HG03571 (cell line): ENCODE data around the gene COQ5.
"Not testable (repeated sequence)": the region's sequence is repeated elsewhere in the genome, so short reads cannot be mapped to it uniquely, and the experiment has no call there.

Source experiments
- ATAC-seq: cut with Tn5 transposase; IDR thresholded peaks from one replicate; pipeline ENCODE4 v1.9.1; 2021; ENCODE audit not compliant: unreplicated experiment

The COQ5 gene

GRCh38 chr12:120528861-120529525 lies at the start of gene COQ5:
Gene COQ5 (minus strand): TSS chr12:120529158. CDS start chr12:120529141, 17 bp downstream.
- peak; percentile 76 for ATAC-seq

- ATAC-seq: no peak
These were observed 45.1 kb upstream of the COQ5 start for GRCh38 chr12:120574106-120574505.

- ATAC-seq: no peak
These were observed 44.6 kb upstream of the COQ5 start for GRCh38 chr12:120573560-120573959.

GRCh38 chr12:120571299-120571698 lies 42.3 kb upstream of the COQ5 start:
- no peak for ATAC-seq

GRCh38 chr12:120563495-120563894 lies 34.5 kb upstream of the COQ5 start:
- ATAC-seq: no peak

DNA sequence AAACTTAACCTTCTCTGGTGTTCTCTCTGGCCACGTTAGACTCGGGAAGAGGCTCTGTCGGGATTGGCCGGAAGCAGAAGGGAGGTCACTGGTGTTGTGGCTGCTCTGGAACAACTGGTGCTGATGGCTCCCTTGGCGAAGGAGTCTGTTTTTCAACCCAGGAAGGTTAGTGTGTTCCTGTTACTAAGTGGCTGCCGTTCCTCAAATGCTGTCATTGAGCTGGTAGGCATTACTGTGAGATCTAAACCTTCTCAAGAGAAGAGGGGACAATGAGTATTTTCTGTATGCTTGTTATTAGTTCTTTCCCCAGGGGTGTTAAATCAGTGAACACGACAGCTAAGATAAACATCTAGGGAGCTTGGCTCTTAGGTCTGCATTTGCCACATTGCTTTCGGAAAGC lies 33.9 kb upstream of the COQ5 start:
- ATAC-seq: no peak

DNA sequence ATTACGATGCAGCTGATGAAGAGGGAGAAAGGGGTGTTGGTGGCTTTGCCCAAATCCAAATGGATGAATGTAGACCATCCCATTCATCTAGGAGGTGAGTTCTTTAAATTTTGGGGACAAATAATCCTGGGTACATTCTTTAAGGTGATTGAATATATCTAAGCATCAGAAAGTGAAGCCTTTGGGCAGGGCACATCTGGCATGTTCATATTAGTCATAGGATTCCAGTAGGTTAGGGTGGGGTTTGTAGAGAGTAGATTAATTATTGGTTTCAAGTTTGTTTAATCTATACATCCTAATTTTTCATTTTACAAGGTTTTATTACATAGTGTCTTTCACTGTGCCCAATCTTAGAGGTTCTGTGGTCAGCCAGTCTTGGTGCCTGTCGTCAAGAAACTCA lies 28.6 kb upstream of the COQ5 start:
- no peak for ATAC-seq

- ATAC-seq: no peak
These were observed 25.7 kb upstream of the COQ5 start for GRCh38 chr12:120554678-120555077.

- ATAC-seq: no peak
These were observed 17.1 kb upstream of the COQ5 start for GRCh38 chr12:120546050-120546386.

GRCh38 chr12:120544691-120545090 lies 15.7 kb upstream of the COQ5 start:
- no peak for ATAC-seq

DNA sequence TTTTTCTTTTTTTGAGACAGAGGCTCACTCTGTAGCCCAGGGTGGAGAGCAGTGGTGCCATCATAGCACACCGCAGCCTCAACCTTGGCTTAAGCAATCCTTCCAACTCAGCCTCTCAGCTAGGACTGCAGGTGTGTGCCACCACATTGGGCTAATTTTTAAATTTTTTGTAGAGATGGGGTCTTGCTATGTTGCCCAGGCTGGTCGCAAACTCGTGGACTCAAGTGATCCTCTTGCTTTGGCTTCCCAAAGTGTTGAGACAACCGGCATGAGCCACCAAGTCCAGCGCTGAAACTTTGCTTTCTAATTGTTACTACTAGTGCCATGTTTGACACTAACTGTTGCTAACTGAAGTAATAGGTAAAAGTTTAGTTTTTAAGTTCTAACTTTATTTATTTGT lies 13.2 kb upstream of the COQ5 start:
- ATAC-seq: no peak

- ATAC-seq: no peak
These were observed 11.5 kb upstream of the COQ5 start for GRCh38 chr12:120540445-120540844.

DNA sequence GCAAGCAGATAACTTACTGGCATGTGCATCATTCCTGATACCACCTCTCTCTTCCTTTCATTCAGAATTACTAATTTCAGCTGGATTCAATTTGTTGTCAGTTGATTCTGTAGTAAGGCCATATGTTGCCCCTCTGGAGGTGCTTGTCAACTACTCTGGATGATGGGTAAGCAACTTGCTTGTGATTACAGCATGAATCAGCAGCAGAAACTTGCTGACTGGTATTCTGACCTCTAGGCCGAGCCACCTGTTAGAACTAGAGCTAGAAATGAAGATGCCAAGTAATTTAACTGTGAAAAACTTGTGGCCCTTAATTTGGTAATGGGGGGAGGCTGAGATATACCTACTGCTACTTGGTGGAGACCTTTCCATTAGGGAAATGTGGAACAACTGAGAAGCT lies 10.3 kb upstream of the COQ5 start:
- no peak for ATAC-seq

GRCh38 chr12:120538281-120539156 lies 9.6 kb upstream of the COQ5 start:
- ATAC-seq: no peak

GRCh38 chr12:120537856-120538220 lies 8.9 kb upstream of the COQ5 start:
- ATAC-seq: no peak

GRCh38 chr12:120536064-120536791 lies 7.3 kb upstream of the COQ5 start:
- ATAC-seq: no peak

DNA sequence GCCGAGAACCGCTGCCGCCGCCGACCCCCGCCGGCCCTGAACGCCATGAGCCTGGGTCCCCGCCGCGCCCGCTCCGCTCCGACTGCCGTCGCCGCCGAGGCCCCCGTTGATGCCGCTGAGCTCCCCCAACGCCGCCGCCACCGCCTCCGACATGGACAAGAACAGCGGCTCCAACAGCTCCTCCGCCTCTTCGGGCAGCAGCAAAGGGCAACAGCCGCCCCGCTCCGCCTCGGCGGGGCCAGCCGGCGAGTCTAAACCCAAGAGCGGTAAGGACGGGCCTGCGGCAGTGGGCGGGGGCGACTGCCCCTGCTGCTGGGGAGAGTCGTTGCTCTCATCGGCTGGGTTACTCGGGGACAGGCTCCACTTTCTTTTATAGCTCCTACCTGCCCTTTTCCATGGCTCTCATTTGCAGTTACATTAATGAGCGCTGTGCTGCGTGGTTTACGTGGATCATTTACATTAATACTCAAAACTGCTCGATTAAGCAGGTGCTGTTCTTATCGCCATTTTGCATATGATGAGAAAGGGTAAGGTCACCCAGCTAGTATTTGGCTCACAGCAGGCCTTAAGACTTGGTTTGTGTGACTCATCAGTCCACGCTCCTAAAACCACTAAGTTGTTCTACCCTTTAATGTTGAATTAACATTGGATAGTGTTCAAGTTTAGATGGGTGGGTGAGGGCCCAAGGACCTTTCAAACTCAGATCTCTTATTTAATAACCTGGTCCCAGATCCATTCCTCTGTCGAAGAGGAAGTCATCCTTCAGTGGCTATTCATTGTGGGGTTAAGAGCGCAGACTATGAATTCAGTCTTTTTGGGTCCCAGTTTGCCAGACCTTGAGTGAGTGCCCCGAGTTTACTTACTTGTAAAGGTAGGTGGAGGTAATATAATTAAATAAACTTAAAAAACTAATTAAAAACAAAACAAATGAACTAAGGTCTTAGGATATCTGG lies 6.0 kb upstream of the COQ5 start:
- ATAC-seq: peak; percentile 35

- peak; percentile 62 for ATAC-seq
These were observed 5.3 kb upstream of the COQ5 start, which contains the start of gene RNF10 for GRCh38 chr12:120534203-120534702. Gene RNF10 (plus strand): TSS chr12:120534356. CDS start chr12:120534812, 456 bp downstream.

- ATAC-seq: no peak
These were observed 3.8 kb upstream of the COQ5 start for GRCh38 chr12:120532701-120533238.

GRCh38 chr12:120530418-120530761 lies 1.4 kb upstream of the COQ5 start:
- ATAC-seq: not testable (repeated sequence)
